Activated CD4-positive, alpha-beta T cell treated with anti-CD3 and anti-CD28 coated beads, Interleukin-2, amount 50 U/mL, for 1 hour (primary cell): ENCODE data around the gene RRP8.

Experiments
- DNase-seq: peaks from one replicate; pipeline ENCODE4 v3.0.0-alpha.2; 2020

RRP8 gene

GRCh38 chr11:6632116-6633073 is 29.0 kb upstream of the RRP8 start:
- DNase-seq, result no peak

GRCh38 chr11:6631361-6631890 is 28.0 kb upstream of the RRP8 start:
- DNase-seq, result no peak

GRCh38 chr11:6630632-6631291 is 27.3 kb upstream of the RRP8 start:
- DNase-seq, result no peak

GRCh38 chr11:6629892-6630631 is 26.6 kb upstream of the RRP8 start:
- no peak for DNase-seq

GRCh38 chr11:6629573-6629891 is 26.1 kb upstream of the RRP8 start:
- no peak for DNase-seq

GRCh38 chr11:6628526-6628925 is 25.1 kb upstream of the RRP8 start:
- no peak for DNase-seq

GRCh38 chr11:6627762-6628241 is 24.4 kb upstream of the RRP8 start:
- DNase-seq, result no peak

GRCh38 chr11:6626971-6627761 is 23.8 kb upstream of the RRP8 start:
- DNase-seq, result no peak

- DNase-seq, result no peak
Observed at GRCh38 chr11:6625832-6626420, 22.5 kb upstream of the RRP8 start.

- no peak for DNase-seq
Observed at GRCh38 chr11:6625156-6625831, 21.9 kb upstream of the RRP8 start.

GRCh38 chr11:6623391-6624363 is 20.3 kb upstream of the RRP8 start:
- DNase-seq, result no peak

GRCh38 chr11:6622261-6623171 is 19.1 kb upstream of the RRP8 start:
- DNase-seq, result no peak

GRCh38 chr11:6621711-6622211 is 18.3 kb upstream of the RRP8 start:
- DNase-seq, result no peak

- no peak for DNase-seq
Observed at GRCh38 chr11:6620636-6621035, 17.2 kb upstream of the RRP8 start.

GRCh38 chr11:6619004-6619745 is 15.8 kb upstream of the RRP8 start, which contains the start of gene TPP1:
TPP1 (minus strand) TSS chr11:6619422; CDS start chr11:6619400, 22 bp downstream.
- peak; percentile 84 for DNase-seq

GRCh38 chr11:6618117-6619003 is 14.9 kb upstream of the RRP8 start:
- DNase-seq, result peak; percentile 55

- no peak for DNase-seq
Observed at GRCh38 chr11:6617315-6617781, 13.9 kb upstream of the RRP8 start.
